HL-60 (cell line): Measurements from ENCODE around the gene TENM4.

Experiments used
- DNase-seq, 2 experiments: peaks; one replicate each; pipeline ENCODE4 v3.0.0-alpha.2; 2010 to 2020; ENCODE audit warnings: low read depth in 1 of 2, low spot score in 1 of 2
- H3K27ac ChIP-seq: fragments of 250-450 bp; sonication (Bioruptor Pico); replicated peaks from 2 replicates; pipeline ENCODE4 v1.5.1; 2020; ENCODE audit warnings: mild to moderate bottlenecking, moderate library complexity
- H3K27me3 ChIP-seq: fragments of 250-450 bp; sonication (Bioruptor Pico); 2 replicates; pipeline ENCODE4 v1.5.1; 2021; ENCODE audit warnings: mild to moderate bottlenecking, moderate library complexity; ENCODE audit not compliant: insufficient read depth, poor library complexity, severe bottlenecking
- H3K4me3 ChIP-seq: replicated peaks from 2 replicates; pipeline ENCODE4 v1.5.1; 2011; ENCODE audit warnings: mild to moderate bottlenecking, control low read depth, low read length; ENCODE audit not compliant: insufficient read depth
- CTCF ChIP-seq: IDR thresholded peaks from one replicate; pipeline ENCODE4 v1.5.1; 2011; ENCODE audit warnings: low read length, control low read depth, inconsistent platforms; ENCODE audit not compliant: insufficient read depth
- GABPA ChIP-seq: IDR thresholded peaks from 2 replicates; pipeline ENCODE4 v1.6.1; 2012; ENCODE audit warnings: low read depth
- POLR2AphosphoS5 ChIP-seq: IDR thresholded peaks from 2 replicates; pipeline ENCODE4 v1.6.1; 2012; ENCODE audit warnings: low read depth
- SPI1 ChIP-seq: IDR thresholded peaks from 2 replicates; pipeline ENCODE4 v1.6.1; 2012; ENCODE audit warnings: low read depth, mild to moderate bottlenecking, borderline replicate concordance
- TF ChIP-seq, protein P1 (sequence below): IDR thresholded peaks from 2 replicates; pipeline ENCODE4 v1.6.1; 2012; ENCODE audit warnings: low read depth; ENCODE audit not compliant: insufficient replicate concordance

TENM4 gene

GRCh38 chr11:78773077-78773476, 667.8 kb downstream of the TENM4 start:
- TF ChIP-seq, protein P1, sequence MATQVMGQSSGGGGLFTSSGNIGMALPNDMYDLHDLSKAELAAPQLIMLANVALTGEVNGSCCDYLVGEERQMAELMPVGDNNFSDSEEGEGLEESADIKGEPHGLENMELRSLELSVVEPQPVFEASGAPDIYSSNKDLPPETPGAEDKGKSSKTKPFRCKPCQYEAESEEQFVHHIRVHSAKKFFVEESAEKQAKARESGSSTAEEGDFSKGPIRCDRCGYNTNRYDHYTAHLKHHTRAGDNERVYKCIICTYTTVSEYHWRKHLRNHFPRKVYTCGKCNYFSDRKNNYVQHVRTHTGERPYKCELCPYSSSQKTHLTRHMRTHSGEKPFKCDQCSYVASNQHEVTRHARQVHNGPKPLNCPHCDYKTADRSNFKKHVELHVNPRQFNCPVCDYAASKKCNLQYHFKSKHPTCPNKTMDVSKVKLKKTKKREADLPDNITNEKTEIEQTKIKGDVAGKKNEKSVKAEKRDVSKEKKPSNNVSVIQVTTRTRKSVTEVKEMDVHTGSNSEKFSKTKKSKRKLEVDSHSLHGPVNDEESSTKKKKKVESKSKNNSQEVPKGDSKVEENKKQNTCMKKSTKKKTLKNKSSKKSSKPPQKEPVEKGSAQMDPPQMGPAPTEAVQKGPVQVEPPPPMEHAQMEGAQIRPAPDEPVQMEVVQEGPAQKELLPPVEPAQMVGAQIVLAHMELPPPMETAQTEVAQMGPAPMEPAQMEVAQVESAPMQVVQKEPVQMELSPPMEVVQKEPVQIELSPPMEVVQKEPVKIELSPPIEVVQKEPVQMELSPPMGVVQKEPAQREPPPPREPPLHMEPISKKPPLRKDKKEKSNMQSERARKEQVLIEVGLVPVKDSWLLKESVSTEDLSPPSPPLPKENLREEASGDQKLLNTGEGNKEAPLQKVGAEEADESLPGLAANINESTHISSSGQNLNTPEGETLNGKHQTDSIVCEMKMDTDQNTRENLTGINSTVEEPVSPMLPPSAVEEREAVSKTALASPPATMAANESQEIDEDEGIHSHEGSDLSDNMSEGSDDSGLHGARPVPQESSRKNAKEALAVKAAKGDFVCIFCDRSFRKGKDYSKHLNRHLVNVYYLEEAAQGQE: no peak
- TF ChIP-seq POLR2AphosphoS5 (no peak), SPI1 (no peak), CTCF (no peak), GABPA (no peak)
- Histone ChIP-seq H3K4me3 (no peak overlapping the region), H3K27ac (no peak overlapping the region), H3K27me3 (no peaks in the 10 kb centered on the region)
- DNase-seq: no peak

- no peak for TF ChIP-seq CTCF
- TF ChIP-seq GABPA: no peak
- TF ChIP-seq POLR2AphosphoS5: no peak
- TF ChIP-seq, protein P1: no peak
- TF ChIP-seq SPI1: no peak
Measured at GRCh38 chr11:78772186-78772585, 668.6 kb downstream of the TENM4 start.

GRCh38 chr11:78770931-78771330, 669.9 kb downstream of the TENM4 start:
- H3K27ac ChIP-seq: no peak overlapping the region
- H3K4me3 ChIP-seq: no peak overlapping the region
- no peak for DNase-seq
- H3K27me3 ChIP-seq: no peaks in the 10 kb centered on the region
- no peak for TF ChIP-seq SPI1
- TF ChIP-seq CTCF: no peak
- TF ChIP-seq, protein P1: no peak
- TF ChIP-seq POLR2AphosphoS5: no peak
- no peak for TF ChIP-seq GABPA

More at GRCh38 chr11:78772186-78772585, 668.6 kb downstream of the TENM4 start:
- Histone ChIP-seq H3K27ac (no peak overlapping the region), H3K4me3 (no peak overlapping the region), H3K27me3 (no peaks in the 10 kb centered on the region)
- DNase-seq: no peak
